ENCODE results near the gene C2orf66.

Gene C2orf66

DNA sequence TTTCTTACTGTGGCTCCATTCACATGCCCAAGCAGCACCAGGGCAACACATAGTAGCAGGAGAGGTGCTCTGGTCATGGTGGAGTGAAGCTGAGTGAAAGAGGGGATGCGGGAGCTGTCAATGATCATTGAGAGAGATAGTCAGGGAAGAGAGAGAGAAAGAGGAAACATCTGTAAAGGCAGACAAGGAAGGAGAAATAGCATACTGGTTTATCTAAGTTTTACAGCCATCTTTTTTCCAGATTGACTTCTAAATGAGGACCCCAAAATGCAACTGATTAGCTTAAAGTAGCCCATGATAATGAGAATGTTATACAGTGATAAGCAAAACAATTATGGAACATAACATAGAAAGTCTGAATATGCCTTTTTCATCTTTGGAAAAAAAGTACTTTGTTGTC, at the start of gene C2orf66:
Gene C2orf66, minus strand, starts transcription at position 96 of the 400 bp plus-strand sequence. Its CDS starts 19 bp downstream, at position 77.
- no peak for DNase-seq (ENCODE audit: low read depth in 3 of 3)

DNA sequence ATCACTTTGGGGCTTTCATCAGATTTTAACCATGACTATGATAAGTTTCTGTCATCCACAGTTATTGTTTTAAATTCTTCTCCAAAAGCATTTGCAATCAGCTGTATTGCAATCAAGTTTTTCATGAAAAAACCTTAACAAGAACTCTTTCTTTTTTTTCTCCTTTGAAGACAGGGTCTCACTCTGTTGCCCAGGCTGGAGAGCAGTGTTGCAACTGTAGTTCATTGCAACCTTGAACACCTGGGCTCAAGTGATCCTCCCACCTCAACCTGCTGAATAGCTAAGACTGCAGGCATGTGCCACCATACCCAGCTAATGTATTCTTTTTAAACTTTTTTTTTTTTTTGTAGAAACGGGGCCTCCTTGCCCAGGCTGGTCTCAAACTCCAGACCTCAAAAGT, 45.5 kb upstream of the C2orf66 start:
- DNase-seq (ENCODE audit: low read depth in 3 of 3): no peak

GRCh38 chr2:196853301-196854087, 44.3 kb upstream of the C2orf66 start:
- DNase-seq (ENCODE audit: low read depth in 3 of 3): no peak

DNA sequence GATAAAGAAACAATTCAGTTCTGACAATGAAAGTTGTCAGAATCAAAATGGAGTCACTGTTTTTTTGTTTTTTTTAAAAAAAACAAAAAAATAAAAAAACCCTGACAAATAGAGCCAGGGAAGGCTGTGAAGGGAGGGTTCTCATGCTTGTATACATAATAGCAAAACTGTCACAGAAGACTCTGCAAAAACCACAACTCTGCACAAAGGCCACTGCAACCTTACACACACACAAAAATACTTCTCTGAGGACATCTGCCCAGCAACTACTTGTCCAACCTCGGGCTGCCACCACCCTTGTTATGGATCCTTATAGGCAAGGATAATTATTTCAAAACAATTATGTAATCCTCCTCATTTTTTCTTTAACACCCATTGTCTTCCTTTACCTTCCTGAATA, 41.9 kb upstream of the C2orf66 start:
- DNase-seq (ENCODE audit: low read depth in 3 of 3): no peak

DNA sequence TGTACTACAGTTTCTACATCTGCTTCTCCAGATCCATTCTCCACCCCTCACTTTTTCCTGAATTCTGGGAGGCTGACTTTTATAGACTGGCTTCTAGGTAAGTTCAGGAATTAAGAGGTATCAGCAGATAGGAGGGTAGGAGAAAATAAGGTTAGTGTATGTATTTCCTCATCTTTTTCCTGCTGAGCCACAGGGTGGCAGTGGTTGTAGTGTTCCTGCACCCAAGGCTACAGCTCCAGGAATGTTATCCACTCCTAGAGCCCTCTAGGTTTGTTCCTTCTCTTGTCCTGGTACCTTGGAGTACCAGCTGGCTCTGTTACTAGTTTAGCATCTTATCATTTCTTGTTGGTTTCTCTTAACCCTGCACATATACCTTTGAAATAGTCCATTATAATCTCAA, 40.7 kb upstream of the C2orf66 start:
- no peak for DNase-seq (ENCODE audit: low read depth in 3 of 3)

DNA sequence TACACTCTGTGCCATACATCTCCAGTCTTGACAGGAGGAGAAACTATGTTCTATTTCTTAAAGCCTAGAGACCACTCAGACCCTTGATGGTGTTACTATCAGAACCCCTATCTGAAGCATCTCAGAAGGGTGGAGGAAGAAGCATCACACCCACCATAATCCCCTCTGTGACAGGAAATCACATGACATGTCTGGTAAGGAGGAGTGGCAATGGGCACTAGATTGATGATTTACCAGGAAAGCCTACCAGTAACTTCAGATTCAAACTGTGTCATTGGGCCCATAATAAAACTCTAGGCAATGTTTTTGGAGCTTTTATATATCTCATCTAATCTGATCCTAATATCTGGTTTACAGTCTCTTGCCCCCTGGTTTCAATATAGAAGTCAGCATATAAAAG, 37.1 kb upstream of the C2orf66 start:
- no peak for DNase-seq (ENCODE audit: low read depth in 3 of 3)

- DNase-seq (ENCODE audit: low read depth in 3 of 3): no peak
These were observed 36.2 kb upstream of the C2orf66 start for GRCh38 chr2:196845371-196845770.

GRCh38 chr2:196840171-196840570, 31.0 kb upstream of the C2orf66 start:
- no peak for DNase-seq (ENCODE audit: low read depth in 3 of 3)

DNA sequence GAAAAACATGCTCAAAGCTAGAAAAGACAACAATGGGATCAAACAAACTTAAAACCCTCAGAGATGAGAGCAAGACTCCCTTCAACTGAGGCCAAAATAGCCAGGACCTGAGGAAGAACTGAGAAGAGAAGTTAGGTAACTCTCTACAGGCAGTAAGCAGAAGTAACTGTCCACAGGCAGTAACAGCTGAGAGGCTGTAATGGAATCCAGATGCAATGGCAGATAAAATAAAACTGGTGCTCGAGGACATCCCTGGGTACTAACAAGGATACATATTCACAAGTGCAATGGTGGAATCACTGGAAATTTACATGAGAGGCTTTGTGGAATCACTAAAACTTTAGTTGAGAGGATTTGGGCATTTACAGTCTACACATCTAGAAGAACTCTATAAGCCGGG, 30.4 kb upstream of the C2orf66 start:
- DNase-seq (ENCODE audit: low read depth in 3 of 3): no peak

GRCh38 chr2:196836440-196836839, 27.3 kb upstream of the C2orf66 start:
- no peak for DNase-seq (ENCODE audit: low read depth in 3 of 3)

GRCh38 chr2:196830701-196831100, 21.5 kb upstream of the C2orf66 start:
- DNase-seq (ENCODE audit: low read depth in 3 of 3): no peak

DNA sequence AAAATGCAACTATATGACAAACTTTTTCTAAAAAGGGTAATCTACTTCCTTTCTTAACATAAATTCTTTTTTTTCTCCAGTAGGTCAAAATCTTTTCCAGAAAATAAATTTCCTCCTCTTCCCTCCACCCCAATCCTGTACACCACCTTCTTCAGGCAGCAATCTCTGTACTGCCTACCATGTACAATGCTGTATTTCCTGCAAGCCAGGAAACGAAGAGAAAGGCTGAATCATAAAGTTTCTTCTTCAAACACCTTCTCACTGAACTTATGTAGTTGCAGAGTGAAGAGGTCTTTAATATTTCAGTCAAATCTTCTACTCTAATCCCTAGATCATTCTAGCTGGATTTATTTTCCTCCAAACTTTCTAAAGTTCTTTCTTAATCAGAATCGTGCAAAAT, 18.2 kb upstream of the C2orf66 start:
- no peak for DNase-seq (ENCODE audit: low read depth in 3 of 3)

GRCh38 chr2:196823750-196824522, 14.8 kb upstream of the C2orf66 start:
- no peak for DNase-seq (ENCODE audit: low read depth in 3 of 3)

DNA sequence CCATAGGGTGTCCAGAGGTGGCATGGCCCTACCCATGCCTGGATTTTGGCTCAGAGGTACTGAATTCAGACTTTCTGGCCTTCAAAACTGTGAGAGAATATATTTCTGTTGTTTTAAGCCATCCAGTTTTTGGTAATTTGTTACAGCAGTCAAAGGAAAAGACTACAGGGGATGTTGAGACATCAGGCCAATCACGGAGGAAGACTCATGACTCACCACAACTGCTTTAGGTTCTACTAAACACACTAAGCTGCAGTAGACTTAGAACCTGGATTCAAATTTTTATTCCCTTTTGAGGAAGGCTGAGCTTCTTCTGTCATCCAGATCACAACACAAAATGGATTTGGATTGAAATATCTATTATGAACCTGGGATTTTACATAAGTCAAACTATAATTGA, 12.0 kb upstream of the C2orf66 start:
- DNase-seq (ENCODE audit: low read depth in 3 of 3): no peak

GRCh38 chr2:196808083-196808665, 981 bp downstream of the C2orf66 start:
- no peak for DNase-seq (ENCODE audit: low read depth in 3 of 3)

GRCh38 chr2:196804381-196804780, 4.8 kb downstream of the C2orf66 start:
- DNase-seq (ENCODE audit: low read depth in 3 of 3): no peak

GRCh38 chr2:196802401-196802800, 6.8 kb downstream of the C2orf66 start:
- no peak for DNase-seq (ENCODE audit: low read depth in 3 of 3)

DNA sequence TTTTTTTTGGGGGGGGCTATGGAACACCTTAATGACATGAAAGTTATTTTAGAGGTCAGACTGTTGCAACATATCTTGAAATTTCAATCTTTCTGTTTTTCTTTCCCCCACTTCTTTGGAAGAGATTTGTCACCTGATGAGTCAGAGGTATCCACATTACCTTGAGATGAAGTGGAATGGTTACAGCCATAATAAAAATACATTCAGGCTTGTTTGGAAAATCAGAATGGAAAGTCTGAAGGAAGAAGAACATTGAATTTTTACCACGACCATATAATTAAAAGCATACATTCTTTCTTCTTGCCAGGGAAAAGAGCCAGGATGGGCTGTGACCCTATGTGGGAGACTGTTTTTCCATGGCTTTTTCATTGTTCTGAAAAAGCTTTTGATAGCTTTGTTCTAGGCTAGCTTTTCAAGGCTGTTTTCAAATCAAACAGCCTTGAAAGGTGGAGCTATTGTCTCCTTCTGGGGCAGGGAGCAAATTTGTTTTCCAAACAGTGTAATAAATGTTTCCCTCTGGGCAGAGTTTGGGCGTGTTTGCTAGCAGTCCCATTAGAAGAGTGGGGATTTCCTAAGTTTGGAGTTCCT, 7.4 kb downstream of the C2orf66 start:
- no peak for DNase-seq (ENCODE audit: low read depth in 3 of 3)

- DNase-seq (ENCODE audit: low read depth in 3 of 3): no peak
These were observed 10.2 kb downstream of the C2orf66 start for GRCh38 chr2:196798980-196799379.

DNA sequence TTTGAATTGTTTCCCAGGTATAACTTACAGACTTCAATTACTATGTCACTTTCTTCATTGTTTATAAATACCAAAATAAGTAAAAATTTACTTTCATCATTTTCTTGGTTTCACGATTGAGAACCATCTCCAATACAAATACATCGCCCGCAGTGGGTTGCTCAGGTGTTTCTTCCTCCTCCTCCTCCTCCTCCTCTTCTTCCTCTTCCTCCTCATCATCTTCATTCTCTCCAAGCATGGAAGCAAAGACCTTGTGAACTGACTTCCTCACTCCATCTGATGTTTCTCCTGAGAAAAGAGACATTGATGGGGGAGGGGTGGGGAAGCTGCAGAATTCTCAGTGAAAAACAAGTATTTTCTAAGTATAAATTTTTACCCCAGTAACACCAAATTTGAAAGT, 16.3 kb downstream of the C2orf66 start:
- no peak for DNase-seq (ENCODE audit: low read depth in 3 of 3)

DNA sequence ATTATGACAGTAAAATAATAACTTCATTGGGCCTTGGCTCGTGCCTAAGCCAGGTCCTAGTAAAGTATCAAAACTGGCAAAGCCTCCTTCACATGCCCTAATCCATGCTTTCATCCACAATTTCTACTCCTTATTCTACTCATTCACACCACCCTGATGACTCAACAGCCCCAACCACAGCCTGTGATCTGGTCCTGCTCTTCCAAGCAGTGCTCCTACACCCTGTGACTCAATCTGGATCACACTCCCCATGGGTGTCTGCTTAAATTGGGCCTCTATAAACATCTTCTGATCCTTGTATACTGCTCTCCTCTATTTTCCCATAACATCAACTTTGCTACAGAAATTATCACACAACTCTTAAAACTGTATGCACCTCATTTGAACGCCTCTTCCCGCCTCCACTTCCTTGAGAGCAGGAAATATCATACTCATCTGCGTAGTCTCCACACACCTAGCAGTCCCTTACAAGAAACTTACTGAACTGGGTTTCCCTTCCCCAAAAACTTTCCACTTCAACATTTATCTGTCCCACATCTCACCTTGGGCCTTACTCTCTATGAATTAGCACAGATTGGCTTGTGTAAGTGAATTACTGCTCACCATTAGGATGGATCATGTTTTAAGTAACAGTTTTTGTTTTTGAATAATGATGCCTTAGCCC, 25.6 kb downstream of the C2orf66 start:
- DNase-seq (ENCODE audit: low read depth in 3 of 3): peak in 1 of 3 experiments; percentile 52

GRCh38 chr2:196767101-196767500, 42.1 kb downstream of the C2orf66 start:
- DNase-seq (ENCODE audit: low read depth in 3 of 3): no peak

Measured in stimulated activated CD4-positive, alpha-beta T cell treated with anti-CD3 and anti-CD28 coated beads, TNF-alpha, amount 100 ng/mL, for 24 hours (primary cell).